GM21423 (cell line): ENCODE data around the gene ITIH4.

Experiments used
- ATAC-seq: cut with Tn5 transposase; IDR thresholded peaks from one replicate; pipeline ENCODE4 v1.9.1; 2021; ENCODE audit warnings: mild to moderate bottlenecking, moderate library complexity; ENCODE audit not compliant: unreplicated experiment

The ITIH4 gene

DNA sequence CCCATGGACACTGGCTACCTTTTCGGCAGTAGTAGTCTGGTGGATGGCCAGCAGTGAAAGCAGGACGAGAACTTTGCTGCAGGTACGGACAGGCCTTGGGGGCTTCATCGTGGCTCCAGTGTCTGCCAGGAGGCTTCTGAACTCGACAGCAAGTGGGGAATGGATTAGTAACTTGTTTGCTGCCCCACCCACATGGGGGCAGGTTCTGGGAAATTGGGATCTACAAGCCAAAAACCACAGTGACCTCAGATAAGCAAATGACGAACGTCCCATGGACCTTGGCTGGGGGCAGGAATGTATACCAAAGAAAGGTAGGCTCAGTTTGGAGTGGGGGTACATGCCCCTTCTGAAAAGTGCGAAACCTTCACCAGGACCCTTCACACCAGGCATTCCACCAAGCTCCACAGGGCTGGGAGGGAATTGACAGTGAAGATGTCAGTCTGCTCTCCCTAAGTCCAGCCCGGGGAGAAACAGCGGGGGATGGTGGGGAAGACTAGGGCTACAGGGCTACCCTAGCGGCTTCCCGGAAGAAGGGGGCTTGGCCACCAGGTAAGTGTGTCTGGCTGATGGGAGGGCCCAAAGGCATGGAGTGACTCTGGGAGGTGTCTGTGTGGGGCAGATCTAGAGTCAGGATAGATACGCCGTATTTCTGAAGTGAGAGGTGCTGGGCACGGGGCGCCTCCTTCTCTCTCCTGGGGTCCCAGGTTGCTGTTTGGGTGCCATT lies at the start of gene ITIH4:
Gene ITIH4, minus strand, starts transcription at position 138 of the 724 bp plus-strand sequence. Its CDS starts 30 bp downstream, at position 108.
- no peak for ATAC-seq

DNA sequence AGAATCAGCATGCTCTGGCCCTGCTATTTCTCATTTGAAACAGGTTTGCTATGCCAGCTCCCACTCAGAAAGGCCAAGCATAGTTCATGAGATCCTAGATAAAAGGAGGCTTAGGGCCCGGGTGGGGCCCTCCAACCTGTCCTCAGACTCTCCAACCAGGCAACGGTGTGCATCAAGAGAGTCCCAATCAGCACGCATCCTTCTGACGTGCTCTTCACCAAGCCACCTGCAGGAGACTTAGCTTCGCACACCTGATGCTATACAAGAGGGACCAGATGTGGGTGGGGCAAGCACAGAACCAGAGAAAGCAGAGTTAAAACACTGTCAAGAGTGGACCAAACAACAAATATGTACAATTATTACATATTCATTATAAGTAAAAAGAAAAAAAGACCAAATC lies 49.6 kb upstream of the ITIH4 start:
- ATAC-seq: peak; percentile 12

DNA sequence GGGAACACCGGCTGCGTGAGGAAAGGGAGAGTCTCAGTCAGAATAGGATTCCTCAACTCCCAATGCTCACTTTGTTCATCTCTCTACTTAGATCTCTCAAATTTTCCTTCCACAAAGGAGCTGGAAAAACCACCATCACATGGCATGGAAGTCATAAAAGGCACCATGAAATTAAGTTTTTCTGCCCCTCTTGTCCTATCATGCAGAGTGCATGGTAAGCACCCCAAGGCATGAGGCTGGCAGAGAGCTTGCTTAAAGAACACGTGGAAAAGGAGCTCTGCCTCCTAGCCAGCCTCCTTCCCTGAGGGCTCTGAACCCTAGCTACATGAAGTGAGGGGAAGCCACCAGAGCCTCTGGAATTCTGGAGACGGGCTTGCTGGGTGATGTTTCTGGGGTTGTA lies 49.1 kb upstream of the ITIH4 start:
- no peak for ATAC-seq

DNA sequence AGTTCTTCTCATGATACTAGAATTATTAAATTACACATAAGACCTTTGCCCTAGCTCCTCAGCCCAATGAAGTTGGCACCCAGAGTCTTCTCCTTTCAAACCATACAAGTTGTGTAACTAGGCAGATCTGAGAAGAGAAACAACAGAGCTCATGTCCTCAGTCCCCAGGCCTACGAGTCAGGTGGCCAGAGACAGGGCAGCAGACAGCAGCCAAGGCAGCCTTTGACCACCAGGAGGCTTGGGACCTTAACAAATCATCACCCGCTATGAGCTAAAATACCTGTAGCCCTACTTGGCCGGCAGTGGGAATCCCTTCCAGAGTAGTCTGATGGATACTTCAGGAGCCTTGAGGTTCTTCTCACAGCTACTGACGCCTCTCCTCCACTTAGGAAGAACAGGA lies 48.6 kb upstream of the ITIH4 start:
- no peak for ATAC-seq

DNA sequence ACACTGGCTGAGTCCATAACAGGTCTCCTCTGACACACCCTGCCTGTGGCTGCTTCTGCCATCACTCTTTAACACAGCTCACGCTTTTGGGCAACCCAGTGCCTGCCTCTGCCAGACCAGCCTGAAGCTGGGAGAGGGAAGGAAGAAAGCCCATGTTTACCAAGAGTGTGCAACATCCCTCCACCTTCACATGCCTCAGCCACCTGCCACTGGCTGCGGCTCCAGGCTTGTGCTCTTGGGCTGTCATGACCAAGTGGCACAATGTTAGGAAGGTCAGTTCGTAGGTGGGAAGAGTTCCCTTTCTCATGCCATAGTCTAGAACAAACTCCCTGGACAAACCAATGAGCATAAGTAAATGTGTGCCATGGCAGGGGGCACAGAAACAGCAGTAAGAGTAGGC lies 46.6 kb upstream of the ITIH4 start:
- ATAC-seq: no peak

DNA sequence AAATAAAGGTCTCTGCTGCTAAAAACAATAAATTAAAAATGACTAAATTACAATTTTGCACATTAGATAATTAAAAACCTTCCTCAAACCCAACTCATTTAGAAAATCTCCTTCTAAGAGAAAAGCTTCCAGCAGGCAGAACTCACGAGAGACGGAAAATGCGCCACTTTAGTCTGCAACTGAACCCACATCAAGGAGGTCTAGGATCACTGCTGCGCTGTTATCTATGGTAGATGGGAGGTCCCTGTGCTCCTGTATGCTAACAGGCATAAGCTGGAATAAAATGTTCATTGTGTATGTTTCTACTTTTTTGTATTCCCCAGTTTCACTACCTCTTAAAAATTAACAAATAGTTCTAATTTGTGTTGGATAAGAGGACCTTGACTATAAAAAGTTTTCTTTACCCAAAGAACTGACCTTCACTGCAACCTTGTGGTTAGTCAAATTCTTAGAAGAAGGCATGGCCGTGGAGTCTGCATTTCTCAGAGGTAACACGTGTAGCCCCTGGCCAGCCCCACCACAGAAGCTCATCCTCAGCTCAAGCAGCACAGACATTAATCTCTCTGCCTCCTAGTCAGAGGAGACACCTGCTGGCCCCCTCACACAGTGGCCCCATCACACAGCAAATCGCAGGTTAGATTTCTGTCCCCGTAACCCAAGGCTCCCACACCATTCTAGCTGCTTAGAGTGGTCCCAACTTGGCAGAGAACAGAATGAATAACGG lies 44.6 kb upstream of the ITIH4 start:
- no peak for ATAC-seq

DNA sequence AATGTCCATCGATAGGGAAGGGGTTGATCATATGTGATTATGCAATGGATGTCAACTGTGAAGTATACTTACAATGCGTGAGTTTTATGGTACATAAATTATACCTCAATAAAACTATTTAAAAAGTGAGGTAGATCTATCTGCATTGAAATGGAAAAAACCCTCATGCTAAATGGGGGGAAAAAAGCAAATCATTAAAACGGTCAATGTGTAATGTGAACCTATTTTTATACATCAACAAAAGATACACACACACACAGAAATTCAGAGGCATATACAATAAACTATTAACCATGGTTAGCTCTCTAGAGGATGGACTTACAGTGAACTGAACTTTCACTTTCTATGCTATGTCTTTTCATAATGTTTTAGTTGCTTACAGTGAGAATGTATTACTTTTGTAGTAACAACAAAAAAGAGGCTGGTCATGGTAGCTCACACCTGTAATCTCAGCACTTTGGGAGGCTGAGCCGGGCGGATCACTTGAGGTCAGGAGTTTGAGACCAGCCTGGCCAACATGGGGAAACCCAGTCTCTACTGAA lies 43.8 kb upstream of the ITIH4 start:
- ATAC-seq: peak; percentile 41

DNA sequence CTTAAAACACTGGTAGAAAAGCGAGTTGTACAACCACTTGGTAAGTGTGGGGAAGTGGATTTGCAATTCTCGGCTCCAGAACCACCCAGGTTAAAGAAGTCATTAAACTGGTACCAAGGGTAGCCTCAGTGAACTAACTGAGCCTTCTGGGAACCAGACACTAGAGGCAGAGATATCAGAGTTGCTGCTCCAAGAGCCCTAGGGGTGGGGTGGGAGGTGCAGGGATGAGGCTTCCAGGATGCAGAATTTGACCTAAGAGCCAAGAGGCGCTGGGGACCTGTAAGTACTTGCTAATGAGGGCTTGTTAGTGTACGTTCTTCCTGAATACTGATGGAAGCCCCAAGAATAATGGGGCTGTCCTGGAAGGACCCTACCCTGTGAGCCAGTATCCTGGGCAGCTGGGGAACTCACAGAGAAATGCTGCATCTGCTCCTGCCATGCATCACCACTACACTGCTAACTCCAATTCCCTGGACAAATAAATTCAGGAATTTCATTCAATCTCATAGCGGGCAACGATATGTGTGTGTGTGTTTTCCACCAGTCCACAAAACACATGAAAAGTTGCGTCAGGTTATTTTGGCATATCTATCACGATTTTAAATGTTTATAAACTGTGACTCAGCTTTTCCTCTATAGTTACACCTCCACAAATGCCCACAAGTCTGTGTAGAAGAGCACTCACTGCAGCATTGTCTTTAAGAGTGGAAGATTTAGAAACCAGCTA lies 43.1 kb upstream of the ITIH4 start:
- ATAC-seq: no peak

DNA sequence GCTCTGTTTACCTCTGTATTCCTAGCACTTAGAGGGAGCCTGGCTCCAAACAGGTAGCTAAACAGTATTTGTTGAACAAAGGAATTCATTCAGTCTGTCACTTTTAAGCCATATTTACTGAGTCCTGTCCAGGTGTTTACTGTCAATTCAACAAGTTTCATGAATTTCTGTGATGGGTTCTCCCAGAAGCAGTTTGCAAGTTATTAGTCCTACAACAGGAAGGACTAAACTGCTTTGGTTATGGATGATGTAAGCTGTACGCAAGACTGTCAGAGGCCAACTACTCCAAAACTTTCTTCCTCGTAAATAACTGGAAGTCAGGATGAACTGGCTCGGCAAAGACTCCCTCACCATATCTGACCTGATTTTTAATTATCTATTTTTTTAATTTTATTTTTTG lies 41.8 kb upstream of the ITIH4 start:
- no peak for ATAC-seq

DNA sequence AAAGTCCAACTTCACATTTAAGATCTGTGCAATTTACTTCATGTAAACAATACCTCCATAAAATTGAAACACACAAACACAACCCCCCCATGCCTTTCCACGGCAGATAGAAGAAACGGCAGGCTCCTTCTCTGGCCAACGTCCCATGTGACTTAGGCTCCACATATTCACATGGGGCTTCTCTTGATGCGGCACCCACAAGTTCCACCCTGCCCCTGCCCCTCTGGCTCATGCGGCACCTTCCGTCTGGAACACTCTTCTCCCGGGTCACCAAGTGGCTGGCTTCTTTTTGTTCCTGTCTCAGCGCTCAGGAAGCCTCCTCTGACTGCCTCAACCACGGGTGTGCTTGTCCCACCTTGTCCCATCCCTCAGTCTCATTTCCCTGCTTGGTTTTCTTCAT lies 41.3 kb upstream of the ITIH4 start:
- ATAC-seq: no peak

DNA sequence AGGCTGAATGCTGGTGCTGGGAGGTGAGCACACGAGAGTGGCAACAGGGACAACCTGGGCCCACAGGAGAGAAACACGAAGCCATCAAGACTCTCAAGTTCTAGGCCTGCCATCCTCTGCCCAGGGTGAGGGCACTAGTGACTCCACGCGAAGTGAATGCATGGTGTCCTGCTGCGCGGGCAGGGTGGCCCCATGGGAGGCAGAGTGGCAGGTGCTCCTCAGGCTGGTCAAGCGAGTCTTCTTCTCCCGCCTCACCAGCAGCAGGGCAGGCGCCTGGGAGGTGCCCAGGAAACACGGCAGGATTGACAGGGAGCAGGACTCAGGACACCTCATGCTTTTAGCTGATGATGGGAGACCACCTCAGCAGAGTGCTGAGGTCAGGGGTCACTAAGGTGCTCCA lies 40.0 kb upstream of the ITIH4 start:
- no peak for ATAC-seq

DNA sequence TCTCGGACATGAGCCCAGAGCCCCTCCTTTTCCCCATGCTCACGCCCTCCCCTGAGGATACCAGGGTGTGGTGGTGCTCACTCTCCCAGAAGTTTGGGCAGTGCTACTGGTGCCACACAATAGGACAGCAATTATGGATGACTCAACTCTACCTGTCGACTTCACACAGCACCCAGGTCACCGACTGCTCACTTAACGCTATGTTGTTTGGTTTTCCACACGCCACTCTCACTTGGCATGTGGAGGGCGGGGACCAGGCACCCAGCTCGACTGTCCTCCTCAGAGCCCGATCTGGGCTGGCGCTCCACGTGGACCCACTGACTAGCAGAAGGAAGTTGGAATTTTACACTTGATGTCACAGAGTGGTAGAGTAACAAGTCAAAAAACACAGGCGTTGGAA lies 36.0 kb upstream of the ITIH4 start:
- ATAC-seq: no peak

DNA sequence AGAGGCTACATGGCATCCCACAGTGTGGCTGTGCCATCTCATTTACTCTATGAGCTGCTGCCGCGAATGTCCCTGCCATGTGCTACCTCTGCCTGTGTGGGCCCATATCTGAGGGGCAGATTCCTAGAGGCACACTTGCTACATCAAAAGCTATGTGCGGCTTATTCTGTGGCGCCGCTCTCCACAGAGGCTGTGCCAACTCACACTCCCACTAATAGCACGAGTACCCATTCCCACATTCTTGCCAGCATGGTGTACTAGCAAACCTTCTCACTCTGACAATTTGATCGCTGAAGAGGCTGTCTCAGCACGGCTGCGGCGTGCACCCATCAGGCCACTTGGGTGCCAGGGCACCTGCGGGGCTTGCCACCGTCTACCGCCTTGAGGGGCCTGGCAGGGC lies 35.5 kb upstream of the ITIH4 start:
- no peak for ATAC-seq

DNA sequence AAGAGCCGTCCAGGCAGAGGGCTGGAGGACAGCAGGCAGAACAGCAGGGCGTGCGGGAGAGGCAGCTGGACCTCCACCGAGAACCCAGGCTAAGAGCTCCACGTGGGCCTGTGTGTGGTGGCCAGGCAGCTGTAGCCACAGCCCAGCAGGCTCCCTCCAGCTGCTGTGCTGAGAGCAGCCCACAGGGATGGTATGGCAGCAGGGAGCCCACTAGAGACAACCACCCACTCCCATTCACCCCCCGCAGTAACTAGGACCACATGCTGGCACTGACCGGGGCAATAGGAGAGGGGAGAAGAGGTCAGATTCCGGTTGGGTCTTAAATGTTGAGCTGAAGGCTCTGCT lies 29.9 kb upstream of the ITIH4 start:
- no peak for ATAC-seq

DNA sequence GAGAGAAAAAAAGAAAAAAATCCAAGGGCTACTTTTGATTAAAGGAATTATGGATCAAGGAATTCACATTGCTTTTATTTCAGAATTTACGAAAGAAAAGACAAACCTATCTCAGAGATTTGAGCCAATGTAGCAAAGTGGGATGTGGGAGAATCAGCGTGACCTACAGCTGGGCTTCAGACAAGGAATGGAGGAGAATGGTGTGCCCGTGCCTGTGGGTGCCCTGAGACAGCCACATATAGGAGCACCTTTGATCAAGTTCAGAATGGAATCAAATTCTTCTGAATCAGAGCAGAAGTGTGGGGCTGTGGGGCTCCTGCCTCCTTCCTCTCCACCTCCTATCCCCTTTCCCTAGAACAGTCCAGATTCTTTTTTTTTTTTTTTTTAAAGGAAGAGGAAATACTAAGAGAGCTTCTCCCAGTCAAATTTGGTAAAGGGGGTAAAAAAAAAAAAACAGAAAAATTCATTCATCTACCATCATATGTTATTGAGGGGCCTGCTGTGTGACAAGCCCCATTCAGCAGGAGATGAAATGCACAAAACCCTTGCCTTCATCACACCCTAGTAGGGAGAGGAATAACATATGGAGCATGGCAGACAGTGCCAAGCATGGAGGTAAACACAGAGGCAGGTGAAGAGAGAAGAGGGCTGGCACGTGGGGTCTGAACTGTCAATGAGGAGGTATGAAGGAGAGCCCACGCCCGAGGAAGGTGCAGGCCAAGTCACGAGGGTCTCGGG lies 29.4 kb upstream of the ITIH4 start:
- no peak for ATAC-seq

DNA sequence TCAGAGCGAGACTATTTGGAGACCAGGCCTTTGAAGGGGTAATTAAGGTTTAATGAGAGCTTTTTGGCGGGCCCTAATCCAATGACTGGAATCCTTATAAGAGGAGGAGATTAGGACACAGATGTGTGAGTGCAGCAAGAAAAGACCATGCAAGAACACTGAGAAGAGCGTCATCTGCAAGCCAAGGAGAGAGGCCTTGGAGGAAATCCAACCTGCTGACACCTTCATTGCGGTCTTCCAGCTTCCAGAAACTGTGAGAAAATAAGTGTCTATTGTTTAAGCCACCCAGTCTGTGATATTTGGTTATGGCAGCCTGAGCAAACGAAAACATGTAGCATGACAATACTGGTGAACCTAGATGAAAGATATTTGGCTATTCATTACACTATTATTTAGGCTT lies 27.4 kb upstream of the ITIH4 start:
- no peak for ATAC-seq

DNA sequence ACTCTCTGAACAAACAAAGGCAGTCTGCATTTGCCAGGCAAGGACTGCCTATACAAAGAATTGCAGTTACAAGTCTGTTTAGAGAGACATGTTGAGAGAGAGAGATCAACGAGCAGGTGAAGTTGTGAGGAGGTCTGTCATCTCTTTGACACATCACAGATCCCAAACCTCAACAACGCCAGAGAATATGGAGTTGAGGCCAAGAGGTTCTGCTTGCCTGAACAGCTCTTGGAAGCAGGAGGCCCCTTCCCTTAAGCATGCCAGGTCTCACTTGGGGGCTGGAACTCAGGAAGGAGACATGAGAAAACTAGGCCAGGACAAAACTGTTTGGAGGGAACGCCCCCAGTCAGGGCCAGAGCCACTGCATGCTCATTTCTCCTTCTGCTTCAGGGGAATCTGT lies 26.7 kb upstream of the ITIH4 start:
- peak; percentile 18 for ATAC-seq

DNA sequence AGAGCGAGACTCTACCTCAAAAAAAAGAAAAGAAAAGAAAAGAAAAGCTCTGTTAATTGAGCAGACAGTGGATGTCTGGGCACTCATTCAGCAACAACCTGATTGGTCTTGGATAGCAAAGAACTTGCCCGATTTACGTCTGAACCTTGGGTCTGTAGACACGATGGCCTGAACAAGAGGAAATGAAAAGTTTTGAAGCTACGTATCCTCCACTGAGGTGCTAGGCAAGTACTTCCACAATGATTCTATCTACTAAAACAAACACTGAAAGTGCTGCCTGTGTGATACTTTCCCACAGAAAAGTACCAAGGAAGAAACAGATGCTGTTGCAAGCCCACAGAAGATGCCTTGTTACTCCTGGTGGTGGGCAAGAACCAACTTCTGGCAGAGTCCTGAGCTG lies 26.2 kb upstream of the ITIH4 start:
- peak; percentile 66 for ATAC-seq

DNA sequence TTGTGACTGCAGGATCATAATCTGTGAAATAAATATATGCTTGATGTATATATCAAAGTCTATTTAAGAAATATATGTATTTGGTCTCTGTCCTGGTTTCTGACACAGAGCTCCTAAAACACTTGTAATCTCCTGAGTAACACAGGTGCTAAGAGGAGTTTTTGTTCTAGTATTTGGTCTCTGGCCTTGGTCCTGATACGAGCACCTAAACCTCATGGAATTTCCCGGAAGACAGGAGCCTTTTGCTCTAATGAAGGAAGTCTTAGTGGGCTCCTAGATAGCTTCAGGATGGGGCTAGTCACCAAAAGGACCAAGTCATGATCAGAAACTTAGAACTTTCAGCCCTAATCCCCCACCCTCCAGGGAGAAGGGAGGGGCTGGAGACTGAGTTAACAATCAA lies 23.5 kb upstream of the ITIH4 start:
- ATAC-seq: no peak

DNA sequence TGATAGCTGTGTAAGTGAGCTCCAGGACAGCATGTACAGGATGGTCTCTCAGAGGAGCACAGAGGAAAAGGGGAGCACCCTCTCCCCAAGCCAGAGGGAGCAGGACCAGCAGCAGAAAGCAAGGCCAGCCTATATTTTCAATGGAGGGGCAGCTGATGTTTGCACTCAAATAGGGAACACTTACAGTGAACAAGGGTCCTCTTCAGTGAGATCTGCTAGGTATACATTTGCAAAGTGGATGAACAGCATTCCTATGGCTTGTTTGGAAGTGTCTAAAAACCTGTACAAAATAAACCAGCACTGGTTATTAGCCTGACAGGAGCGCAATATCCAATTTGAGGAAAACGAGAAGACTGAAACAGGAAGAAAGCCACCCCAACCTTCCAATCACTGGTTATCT lies 21.9 kb upstream of the ITIH4 start:
- no peak for ATAC-seq

DNA sequence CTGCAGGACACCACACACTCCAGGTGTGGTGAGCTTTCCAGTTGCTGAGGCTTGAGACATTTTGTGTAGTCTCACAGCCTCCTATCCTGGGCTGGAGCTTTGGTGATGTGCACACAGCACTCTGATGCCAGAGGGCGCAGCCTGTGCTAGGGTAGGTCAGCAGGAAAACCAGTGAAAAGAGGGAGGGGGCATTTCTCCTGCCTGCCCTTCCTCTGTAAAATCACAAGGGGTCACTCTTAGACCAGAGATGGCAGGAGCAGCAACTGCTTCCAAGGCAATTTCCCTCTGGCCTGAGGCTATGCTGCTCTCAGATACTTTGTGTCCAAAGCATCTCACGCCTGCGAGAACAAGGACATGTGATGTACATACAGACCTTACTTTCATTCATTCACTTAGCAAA lies 20.9 kb upstream of the ITIH4 start:
- peak; percentile 40 for ATAC-seq
